Activated T-cell treated with anti-CD3 and anti-CD28 coated beads, Interleukin-2, amount 50 U/mL, for 1 hour (primary cell): Measurements from ENCODE around the gene RPS6KC1.
"Not testable (repeated sequence)": the region's sequence is repeated elsewhere in the genome, so short reads cannot be mapped to it uniquely, and the experiment has no call there.

Experiments used
- DNase-seq: peaks from one replicate; pipeline ENCODE4 v3.0.0-alpha.2; 2020

RPS6KC1 gene

GRCh38 chr1:213111502-213111901, 60.5 kb downstream of the RPS6KC1 start:
- no peak for DNase-seq

GRCh38 chr1:213112723-213113122, 61.7 kb downstream of the RPS6KC1 start:
- not testable (repeated sequence) for DNase-seq

- not testable (repeated sequence) for DNase-seq
These were observed 66.7 kb downstream of the RPS6KC1 start for GRCh38 chr1:213117699-213118180.

GRCh38 chr1:213119794-213120193, 68.8 kb downstream of the RPS6KC1 start:
- no peak for DNase-seq

GRCh38 chr1:213120386-213120785, 69.3 kb downstream of the RPS6KC1 start:
- DNase-seq = no peak

- no peak for DNase-seq
These were observed 69.9 kb downstream of the RPS6KC1 start for GRCh38 chr1:213120961-213121360.

GRCh38 chr1:213122514-213122929, 71.5 kb downstream of the RPS6KC1 start:
- DNase-seq = no peak

GRCh38 chr1:213123087-213123486, 72.0 kb downstream of the RPS6KC1 start:
- no peak for DNase-seq

GRCh38 chr1:213123536-213123935, 72.5 kb downstream of the RPS6KC1 start:
- no peak for DNase-seq

- DNase-seq = no peak
These were observed 73.5 kb downstream of the RPS6KC1 start for GRCh38 chr1:213124590-213124989.

GRCh38 chr1:213125643-213126042, 74.6 kb downstream of the RPS6KC1 start:
- no peak for DNase-seq

- no peak for DNase-seq
These were observed 76.0 kb downstream of the RPS6KC1 start for GRCh38 chr1:213127074-213127473.

GRCh38 chr1:213131851-213132655, 81.0 kb downstream of the RPS6KC1 start:
- no peak for DNase-seq

GRCh38 chr1:213135572-213135971, 84.5 kb downstream of the RPS6KC1 start:
- no peak for DNase-seq

- no peak for DNase-seq
These were observed 85.3 kb downstream of the RPS6KC1 start for GRCh38 chr1:213136190-213136917.

- no peak for DNase-seq
These were observed 87.3 kb downstream of the RPS6KC1 start for GRCh38 chr1:213138391-213138790.

- DNase-seq = no peak
These were observed 87.9 kb downstream of the RPS6KC1 start for GRCh38 chr1:213138892-213139291.

GRCh38 chr1:213148905-213149304, 97.9 kb downstream of the RPS6KC1 start:
- no peak for DNase-seq

GRCh38 chr1:213150090-213150489, 99.0 kb downstream of the RPS6KC1 start:
- DNase-seq = not testable (repeated sequence)

GRCh38 chr1:213154056-213154685, 103.1 kb downstream of the RPS6KC1 start:
- no peak for DNase-seq

- no peak for DNase-seq
These were observed 108.3 kb downstream of the RPS6KC1 start for GRCh38 chr1:213159376-213159775.

GRCh38 chr1:213160442-213160841, 109.4 kb downstream of the RPS6KC1 start:
- not testable (repeated sequence) for DNase-seq

- DNase-seq = no peak
These were observed 111.3 kb downstream of the RPS6KC1 start for GRCh38 chr1:213162338-213162737.

- no peak for DNase-seq
These were observed 111.8 kb downstream of the RPS6KC1 start for GRCh38 chr1:213162862-213163261.
